Keratinocyte (primary cell): ENCODE results near the gene ARNT2. TPM values are rescaled to one million over a fixed set of nuclear protein-coding genes. Genes with fewer than 3 reads are reported as not detected.

Experiments
- DNase-seq: peaks from one replicate; pipeline ENCODE4 v3.0.0-alpha.2; 2011; ENCODE audit warnings: low read depth, missing footprints, low spot score
- FAIRE-seq: peaks from 2 replicates; lab custom pipeline; 2011; peaks lifted over from hg19 to GRCh38; lab: Jason Lieb, UNC
- H2AFZ ChIP-seq: 2 replicates; pipeline ENCODE4 v1.6.0; 2012; ENCODE audit warnings: low read length, control low read depth, inconsistent platforms; ENCODE audit not compliant: control insufficient read depth
- H3K27ac ChIP-seq: 2 replicates; pipeline ENCODE4 v1.5.1; 2011; ENCODE audit warnings: low read length; ENCODE audit not compliant: control insufficient read depth, insufficient read depth
- H3K27me3 ChIP-seq: 3 replicates; pipeline ENCODE4 v1.6.0; 2011; ENCODE audit warnings: low read length; ENCODE audit not compliant: control insufficient read depth, insufficient read depth; ENCODE audit errors: extremely low read depth
- H3K36me3 ChIP-seq, 2 experiments: 2 replicates in 1 of 2; 3 replicates in 1 of 2; pipeline ENCODE4 v1.5.1; 2011; ENCODE audit warnings: low read length in 2 of 2, mild to moderate bottlenecking in 1 of 2; ENCODE audit not compliant: control insufficient read depth in 2 of 2, insufficient read depth in 2 of 2; ENCODE audit errors: extremely low read depth in 1 of 2
- H3K4me1 ChIP-seq: 3 replicates; pipeline ENCODE4 v1.5.1; 2011; ENCODE audit warnings: low read length; ENCODE audit not compliant: control insufficient read depth, insufficient read depth; ENCODE audit errors: extremely low read depth
- H3K4me2 ChIP-seq: 3 replicates; pipeline ENCODE4 v1.6.0; 2011; ENCODE audit warnings: low read depth, low read length; ENCODE audit not compliant: control insufficient read depth, insufficient read depth; ENCODE audit errors: extremely low read depth
- H3K4me3 ChIP-seq, 3 experiments: fragments of 200-600 bp in 1 of 3; sonication (generic) in 1 of 3; 2 replicates in 2 of 3; 3 replicates in 1 of 3; pipeline ENCODE4 v1.5.1; 2011 to 2016; ENCODE audit warnings: low read length in 3 of 3, mild to moderate bottlenecking in 3 of 3, control low read depth in 2 of 3, inconsistent platforms in 1 of 3, low read depth in 1 of 3, mixed read lengths in 1 of 3, mixed run types in 1 of 3, moderate library complexity in 1 of 3; ENCODE audit not compliant: control insufficient read depth in 2 of 3, insufficient read depth in 2 of 3; ENCODE audit errors: extremely low read depth in 1 of 3
- H3K79me2 ChIP-seq: 2 replicates; pipeline ENCODE4 v1.6.0; 2012; ENCODE audit warnings: low read length; ENCODE audit not compliant: control insufficient read depth, insufficient read depth
- H3K9ac ChIP-seq: 3 replicates; pipeline ENCODE4 v1.6.0; 2011; ENCODE audit warnings: low read length; ENCODE audit not compliant: control insufficient read depth, insufficient read depth; ENCODE audit errors: extremely low read depth
- H3K9me1 ChIP-seq: 3 replicates; pipeline ENCODE4 v1.6.0; 2011; ENCODE audit warnings: low read length; ENCODE audit not compliant: control insufficient read depth, insufficient read depth; ENCODE audit errors: extremely low read depth
- H3K9me3 ChIP-seq: 2 replicates; pipeline ENCODE4 v1.5.1; 2012; ENCODE audit warnings: low read depth, low read length; ENCODE audit not compliant: control insufficient read depth
- H4K20me1 ChIP-seq: 3 replicates; pipeline ENCODE4 v1.6.0; 2011; ENCODE audit warnings: low read length; ENCODE audit not compliant: control insufficient read depth, insufficient read depth; ENCODE audit errors: extremely low read depth
- EZH2 ChIP-seq: IDR thresholded peaks from one replicate; pipeline ENCODE4 v1.6.1; 2012; ENCODE audit warnings: inconsistent platforms, mild to moderate bottlenecking, low read length, moderate library complexity
- dilution Hi-C: fragments of 300-500 bp; cut with MboI; formaldehyde crosslinking; loops from one replicate; pipeline ENCODE4 v1.7.0; 2020; ENCODE audit warnings: low sequenced_read_pairs; ENCODE audit not compliant: extremely low pct_ligation_motif_present
- polyA plus RNA-seq, 5 experiments: library from polyadenylated mRNA; depleted of rRNA in 3 of 5; stranded (reverse) in 3 of 5; stranded (forward) in 1 of 5; unstranded in 1 of 5; fragments of >200 nt; gene quantifications; 1 replicate in 1 of 5; 2 replicates in 3 of 5; 3 replicates in 1 of 5; pipeline versions ENCODE4 v1.2.1 to v1.2.3, GENCODE V29; 2011 to 2012; ENCODE audit warnings: missing spikeins in 2 of 5, low read depth in 1 of 5, low replicate concordance in 1 of 5
- TF ChIP-seq, protein P1 (sequence below), 3 experiments: IDR thresholded peaks in 1 of 3; conservative IDR thresholded peaks in 1 of 3; optimal IDR thresholded peaks in 1 of 3; 2 replicates in 2 of 3; 3 replicates in 1 of 3; pipeline versions ENCODE3 to v1.5.1; 2011; ENCODE audit warnings: low read length in 3 of 3, mild to moderate bottlenecking in 3 of 3, moderate library complexity in 2 of 3, control low read depth in 1 of 3, inconsistent platforms in 1 of 3; ENCODE audit not compliant: insufficient read depth in 2 of 3; ENCODE audit errors: extremely low read depth in 1 of 3

The ARNT2 gene
- polyA plus RNA-seq, 1 donor (not counting 4 experiments of a cell fraction or from before 2014, with no cell fraction given) = 0.16 TPM

DNA sequence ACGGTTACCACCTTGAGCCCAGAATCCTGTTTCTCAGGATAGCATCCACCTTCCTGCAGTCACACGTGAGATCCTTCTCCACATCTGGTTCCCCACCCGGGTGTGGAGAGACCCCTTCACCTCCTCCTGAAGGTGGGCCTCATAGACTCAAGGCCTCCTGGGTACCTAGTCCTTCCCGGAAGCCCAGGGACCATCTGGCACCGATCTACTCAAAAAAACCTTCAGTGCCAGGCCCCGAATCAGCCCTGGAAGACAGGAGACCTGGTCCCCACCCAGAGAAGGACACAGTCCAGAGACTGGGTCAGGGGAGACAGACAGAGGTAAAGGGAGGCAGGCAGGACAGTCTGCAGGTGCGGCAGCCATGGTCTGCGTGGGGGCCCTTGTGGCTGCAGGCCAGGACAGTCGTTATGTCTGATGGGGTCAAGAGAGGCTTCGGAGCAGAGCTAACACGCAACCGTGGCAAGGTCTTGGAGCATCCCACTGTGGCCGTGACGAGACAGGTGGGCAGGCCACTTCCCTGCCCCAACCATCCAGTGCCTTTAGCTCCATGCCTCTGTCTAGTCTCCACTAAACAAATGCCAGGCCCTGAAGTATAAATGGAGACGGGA, 178.7 kb downstream of the ARNT2 start:
- Histone ChIP-seq H3K9me1 (no peaks in the 10 kb centered on the region), H3K9me3 (no peaks in the 10 kb centered on the region), H2AFZ (no peak overlapping the region), H3K4me3 (no peak overlapping the region), H3K79me2 (no peaks in the 10 kb centered on the region), H3K27me3 (no peaks in the 10 kb centered on the region), H3K27ac (no peak overlapping the region), H3K4me2 (no peak overlapping the region), H3K9ac (no peak overlapping the region), H4K20me1 (no peaks in the 10 kb centered on the region), H3K4me1 (peaks cover 70% of the 10 kb centered on the region), H3K36me3 (no peaks in the 10 kb centered on the region)
- DNase-seq (no peak), FAIRE-seq (no peak)
- dilution Hi-C loops = loop anchor here (25.0 kb wide), 1 partner anchor 104 kb away; the partner anchor contains the start of gene ABHD17C
- TF ChIP-seq, protein P1, sequence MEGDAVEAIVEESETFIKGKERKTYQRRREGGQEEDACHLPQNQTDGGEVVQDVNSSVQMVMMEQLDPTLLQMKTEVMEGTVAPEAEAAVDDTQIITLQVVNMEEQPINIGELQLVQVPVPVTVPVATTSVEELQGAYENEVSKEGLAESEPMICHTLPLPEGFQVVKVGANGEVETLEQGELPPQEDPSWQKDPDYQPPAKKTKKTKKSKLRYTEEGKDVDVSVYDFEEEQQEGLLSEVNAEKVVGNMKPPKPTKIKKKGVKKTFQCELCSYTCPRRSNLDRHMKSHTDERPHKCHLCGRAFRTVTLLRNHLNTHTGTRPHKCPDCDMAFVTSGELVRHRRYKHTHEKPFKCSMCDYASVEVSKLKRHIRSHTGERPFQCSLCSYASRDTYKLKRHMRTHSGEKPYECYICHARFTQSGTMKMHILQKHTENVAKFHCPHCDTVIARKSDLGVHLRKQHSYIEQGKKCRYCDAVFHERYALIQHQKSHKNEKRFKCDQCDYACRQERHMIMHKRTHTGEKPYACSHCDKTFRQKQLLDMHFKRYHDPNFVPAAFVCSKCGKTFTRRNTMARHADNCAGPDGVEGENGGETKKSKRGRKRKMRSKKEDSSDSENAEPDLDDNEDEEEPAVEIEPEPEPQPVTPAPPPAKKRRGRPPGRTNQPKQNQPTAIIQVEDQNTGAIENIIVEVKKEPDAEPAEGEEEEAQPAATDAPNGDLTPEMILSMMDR (optimal IDR thresholded peaks at IDR 0.05 in 1 of 3, IDR thresholded peaks at IDR 0.05 in 1 of 3, conservative IDR thresholded peaks at IDR 0.05 in 1 of 3; ENCODE audit: extremely low read depth in 1 of 3, insufficient read depth in 2 of 3, low read length in 3 of 3) = no peak
- no peak for TF ChIP-seq EZH2

DNA sequence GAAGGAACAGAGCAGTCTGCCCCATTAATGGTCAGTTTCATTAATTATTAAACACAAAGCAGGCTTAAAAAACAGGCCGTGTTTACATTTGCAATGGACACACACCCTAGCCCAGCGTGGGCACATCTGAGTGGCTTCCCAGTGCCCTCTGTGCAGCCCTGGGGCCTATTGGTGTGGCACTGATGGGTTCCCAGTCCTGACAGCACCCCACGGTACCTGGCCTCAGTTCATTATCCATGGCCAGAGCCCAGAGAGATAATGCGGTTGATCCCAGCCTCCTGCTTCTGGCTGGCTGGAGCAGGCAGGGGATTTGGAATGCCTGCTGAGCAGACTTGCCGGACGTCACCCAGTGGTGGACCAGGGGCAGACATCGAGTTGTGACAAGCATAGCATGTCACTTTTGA, 180.4 kb downstream of the ARNT2 start:
- no peak for DNase-seq
- no peaks in the 10 kb centered on the region for H3K36me3 ChIP-seq
- no peak overlapping the region for H3K9ac ChIP-seq
- no peak overlapping the region for H3K27ac ChIP-seq
- H3K79me2 ChIP-seq = no peaks in the 10 kb centered on the region
- H3K9me3 ChIP-seq = no peaks in the 10 kb centered on the region
- no peak for FAIRE-seq
- no peaks in the 10 kb centered on the region for H3K27me3 ChIP-seq
- no peak overlapping the region for H3K4me3 ChIP-seq
- H3K4me1 ChIP-seq = peaks cover 78% of the 10 kb centered on the region
- H2AFZ ChIP-seq = no peak overlapping the region
- TF ChIP-seq, protein P1 (optimal IDR thresholded peaks at IDR 0.05 in 1 of 3, IDR thresholded peaks at IDR 0.05 in 1 of 3, conservative IDR thresholded peaks at IDR 0.05 in 1 of 3; ENCODE audit: extremely low read depth in 1 of 3, insufficient read depth in 2 of 3, low read length in 3 of 3) = no peak
- no peak for TF ChIP-seq EZH2
- no peaks in the 10 kb centered on the region for H3K9me1 ChIP-seq
- dilution Hi-C loops = loop anchor here (25.0 kb wide), 1 partner anchor 103 kb away; the partner anchor contains the start of gene ABHD17C
- no peak overlapping the region for H3K4me2 ChIP-seq
- H4K20me1 ChIP-seq = no peaks in the 10 kb centered on the region
